HG03108 (cell line): Measurements from ENCODE around the gene IFI27.
"Not testable (repeated sequence)": the region's sequence is repeated elsewhere in the genome, so short reads cannot be mapped to it uniquely, and the experiment has no call there.

Experiments
- ATAC-seq: cut with Tn5 transposase; IDR thresholded peaks from one replicate; pipeline ENCODE4 v1.9.1; 2021; ENCODE audit warnings: moderate library complexity; ENCODE audit not compliant: unreplicated experiment

The IFI27 gene

DNA sequence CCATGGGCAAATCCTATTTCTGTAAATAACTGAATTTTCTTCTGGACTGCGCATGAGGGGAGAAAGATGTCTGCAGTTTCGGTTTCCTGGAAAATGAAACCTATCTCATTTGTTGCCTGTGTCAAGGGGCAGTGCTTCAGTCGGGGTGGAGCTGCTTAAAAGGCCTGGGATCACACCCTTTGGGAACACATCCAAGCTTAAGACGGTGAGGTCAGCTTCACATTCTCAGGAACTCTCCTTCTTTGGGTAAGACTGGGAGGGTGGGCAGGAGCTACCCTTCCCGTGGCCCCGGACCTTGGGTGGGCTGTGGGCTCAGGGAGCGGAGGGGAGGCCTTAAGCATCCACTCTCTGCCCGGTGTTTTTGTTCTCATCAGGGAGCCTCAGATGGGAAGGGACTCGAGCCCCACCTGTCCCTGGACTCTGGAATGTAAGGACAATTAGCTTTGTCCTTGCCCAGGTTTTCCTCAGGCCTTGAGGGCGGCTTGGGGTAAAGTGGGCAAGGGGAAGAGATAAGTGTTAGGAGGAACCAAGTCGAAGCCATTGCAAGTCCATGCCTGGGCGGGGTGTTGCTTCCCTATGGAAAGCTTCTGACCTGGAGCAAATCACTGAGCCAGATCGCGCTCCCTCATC is at the start of gene IFI27:
Gene IFI27 (plus strand): TSS at position 185 of the 630 bp plus-strand sequence.
- no peak for ATAC-seq

DNA sequence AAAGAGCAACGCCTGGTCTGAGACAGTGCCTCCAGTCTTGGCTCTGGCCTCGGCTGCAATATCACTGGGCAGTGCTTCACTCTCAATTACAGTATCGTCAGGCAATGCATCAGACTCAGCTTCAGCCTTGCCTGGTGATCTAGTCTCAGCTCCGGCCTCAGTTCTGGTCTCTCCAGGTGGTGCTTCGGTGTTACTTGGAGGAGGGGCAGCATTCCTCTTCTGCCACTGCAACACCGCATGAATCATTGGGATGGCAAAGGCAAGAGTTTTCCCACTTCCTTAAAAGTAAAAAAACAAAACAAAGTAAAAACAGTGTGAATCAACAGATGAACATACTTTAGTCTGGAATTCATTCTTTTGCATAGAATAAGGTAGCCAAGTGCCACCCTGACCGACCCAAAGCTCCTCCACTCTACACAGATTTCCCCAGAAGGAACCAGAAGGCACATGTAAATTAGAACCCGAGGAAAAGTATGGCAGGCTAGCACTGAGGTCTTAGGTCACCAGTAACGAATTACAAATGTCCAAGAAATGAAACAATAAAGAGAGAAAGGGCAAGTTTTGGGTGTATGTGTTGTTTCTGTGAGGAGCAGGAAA is 48.1 kb upstream of the IFI27 start:
- ATAC-seq: no peak

- no peak for ATAC-seq
Measured at GRCh38 chr14:94066089-94066676, 44.4 kb upstream of the IFI27 start.

DNA sequence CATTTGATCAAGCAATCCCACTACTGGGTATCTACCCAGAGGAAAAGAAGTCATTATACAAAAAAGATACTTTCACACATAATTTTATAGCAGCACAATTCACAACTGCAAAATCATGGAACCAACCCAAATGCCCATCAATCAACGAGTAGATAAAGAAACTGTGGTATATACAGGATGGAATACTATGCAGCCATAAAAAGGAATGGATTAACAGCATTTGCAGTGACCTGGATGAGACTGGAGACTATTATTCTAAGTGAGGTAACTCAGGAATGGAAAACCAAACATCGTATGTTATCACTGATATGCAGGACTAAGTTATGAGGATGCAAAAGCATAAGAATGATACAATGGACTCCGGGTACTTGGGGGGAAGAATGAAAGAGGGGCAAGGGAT is 38.5 kb upstream of the IFI27 start:
- ATAC-seq: not testable (repeated sequence)

GRCh38 chr14:94074534-94074933 is 36.0 kb upstream of the IFI27 start:
- no peak for ATAC-seq

DNA sequence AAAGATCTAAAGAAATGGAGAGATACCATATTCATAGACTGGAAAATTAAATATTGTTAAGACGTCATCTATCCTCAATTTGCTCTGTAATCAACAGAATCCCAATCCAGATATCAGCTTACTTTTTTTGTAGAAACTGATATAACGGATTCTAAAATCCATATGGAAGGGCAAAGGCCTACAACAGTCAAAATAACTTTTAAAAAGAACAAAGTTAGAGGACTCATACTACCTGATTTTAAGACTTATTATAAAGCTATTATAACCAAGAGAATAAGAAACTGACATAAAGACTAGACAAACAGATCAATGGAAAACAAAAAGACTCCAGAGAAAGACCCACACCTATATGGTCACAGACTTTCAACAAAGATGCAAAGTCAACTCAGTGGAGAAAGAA is 35.5 kb upstream of the IFI27 start:
- no peak for ATAC-seq

GRCh38 chr14:94077111-94077821 is 33.3 kb upstream of the IFI27 start:
- no peak for ATAC-seq

DNA sequence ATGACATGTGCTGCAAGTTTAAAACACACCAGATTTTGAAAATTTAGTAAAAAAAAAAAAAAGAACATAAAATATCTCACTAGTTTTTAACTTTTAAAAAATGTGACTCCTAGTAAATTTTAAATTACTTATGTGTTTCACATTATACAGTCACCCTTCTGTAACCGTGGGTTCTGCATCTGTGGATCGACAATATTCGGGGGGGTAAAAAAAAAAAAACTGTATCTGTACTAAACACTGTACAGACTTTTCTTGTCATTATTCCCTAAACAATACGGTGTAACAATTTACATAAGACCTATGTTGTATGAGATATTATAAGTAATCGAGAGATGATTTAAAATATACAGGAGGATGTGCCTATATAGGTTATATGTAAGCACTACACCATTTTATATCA is 32.7 kb upstream of the IFI27 start:
- ATAC-seq: no peak

GRCh38 chr14:94079891-94080620 is 30.5 kb upstream of the IFI27 start:
- ATAC-seq: no peak

- ATAC-seq: peak; percentile 99
Measured at GRCh38 chr14:94080621-94081385, 29.7 kb upstream of the IFI27 start, which contains the start of the genes DDX24 and IFI27L1. Gene DDX24, minus strand, starts transcription at chr14:94081202. Its CDS starts 1,460 bp downstream, at chr14:94079742. Gene IFI27L1, plus strand, starts transcription at chr14:94081310. Its CDS starts 15,628 bp downstream, at chr14:94096938.

GRCh38 chr14:94081386-94081820 is 29.1 kb upstream of the IFI27 start:
- peak; percentile 16 for ATAC-seq

GRCh38 chr14:94087891-94088290 is 22.6 kb upstream of the IFI27 start:
- no peak for ATAC-seq

DNA sequence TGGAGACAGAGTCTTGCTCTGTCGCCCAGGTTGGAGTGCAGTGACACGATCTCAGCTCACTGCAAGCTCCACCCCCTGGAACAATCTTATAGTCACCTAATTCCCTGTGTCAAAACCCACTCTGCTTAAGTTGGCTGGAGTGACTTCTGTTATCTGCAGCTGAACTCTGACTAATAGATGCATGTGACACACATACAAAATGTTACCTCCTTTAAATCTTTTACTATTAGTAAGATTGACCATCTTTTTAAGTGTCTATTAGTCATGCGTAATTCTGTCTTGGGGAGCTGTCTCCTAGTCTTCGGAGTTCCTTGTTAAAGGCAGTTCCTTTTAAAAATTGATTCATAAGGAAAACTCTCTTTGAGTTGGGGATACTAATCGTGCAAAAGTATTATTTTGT is 22.0 kb upstream of the IFI27 start:
- ATAC-seq: no peak

GRCh38 chr14:94089479-94089878 is 21.1 kb upstream of the IFI27 start:
- ATAC-seq: no peak

GRCh38 chr14:94093418-94093817 is 17.1 kb upstream of the IFI27 start:
- ATAC-seq: no peak

- ATAC-seq: no peak
Measured at GRCh38 chr14:94097091-94097490, 13.4 kb upstream of the IFI27 start.

DNA sequence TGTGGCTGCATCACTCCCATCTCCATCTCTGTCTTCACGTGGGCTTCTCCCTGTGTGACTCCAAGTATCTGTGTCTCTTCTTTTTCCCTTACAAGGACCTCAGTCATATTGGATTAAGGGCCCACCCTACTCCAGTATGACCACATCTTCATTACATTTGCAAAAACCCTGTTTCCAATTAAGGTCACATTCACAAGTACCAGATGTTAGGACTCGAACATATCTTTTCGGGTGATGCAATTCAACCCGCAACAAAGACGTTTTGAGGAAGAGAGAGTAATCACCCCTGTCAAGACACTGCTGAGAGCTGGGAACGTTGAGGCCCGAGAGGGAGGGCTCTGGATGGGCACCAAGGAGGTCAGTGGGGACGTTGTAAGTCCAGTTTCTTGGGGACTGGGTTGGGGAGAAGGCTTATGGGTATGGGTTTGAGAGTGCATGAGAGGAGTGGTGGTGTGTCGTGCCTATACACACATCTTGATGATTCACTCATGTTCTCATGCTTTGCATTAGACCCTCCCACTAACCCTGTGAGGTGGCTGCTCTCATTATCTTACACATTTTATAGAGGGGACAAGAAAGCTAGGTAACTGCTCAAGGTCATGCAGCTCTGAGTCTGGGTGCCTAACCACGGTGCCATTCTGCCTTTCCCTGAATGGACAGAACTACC is 12.1 kb upstream of the IFI27 start:
- no peak for ATAC-seq

- no peak for ATAC-seq
Measured at GRCh38 chr14:94099006-94099405, 11.5 kb upstream of the IFI27 start.

- no peak for ATAC-seq
Measured at GRCh38 chr14:94100847-94101246, 9.7 kb upstream of the IFI27 start.

DNA sequence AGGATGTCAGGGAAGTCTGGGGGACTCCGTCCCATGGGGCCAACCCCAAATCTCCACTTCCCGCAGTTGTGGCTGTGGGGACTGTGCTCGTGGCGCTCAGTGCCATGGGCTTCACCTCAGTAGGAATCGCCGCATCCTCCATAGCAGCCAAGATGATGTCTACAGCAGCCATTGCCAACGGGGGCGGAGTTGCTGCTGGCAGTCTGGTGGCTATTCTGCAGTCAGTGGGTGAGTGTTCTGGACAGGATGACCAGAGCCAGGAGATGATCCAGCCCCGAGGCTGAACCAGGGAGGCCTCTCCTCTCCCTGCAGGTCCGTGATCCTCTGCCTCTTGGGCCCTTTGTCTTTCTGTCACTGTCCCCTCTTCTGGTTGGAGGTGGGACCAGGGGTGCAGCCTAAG is 8.8 kb upstream of the IFI27 start:
- no peak for ATAC-seq
